ENCODE results near the gene KLRF2.

DNA sequence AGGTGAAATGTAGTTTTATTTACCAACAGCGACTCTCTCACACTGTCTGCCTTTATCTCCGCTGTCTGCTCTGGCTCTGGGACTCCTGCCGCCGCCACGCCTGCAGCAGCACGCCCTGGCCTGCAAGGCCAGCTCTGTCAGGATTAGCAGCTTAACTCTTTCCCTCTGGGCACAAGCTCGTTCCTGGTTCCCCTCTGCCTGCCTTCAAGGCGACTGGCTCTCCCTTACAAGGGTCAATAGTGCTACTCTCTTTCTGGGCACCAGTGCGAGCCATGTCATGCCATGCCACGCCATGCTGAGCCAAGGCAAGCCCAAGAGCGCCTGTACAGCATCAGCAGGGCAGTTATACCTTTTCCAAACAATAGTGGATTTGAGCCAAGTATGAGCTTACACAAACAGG lies 8.5 kb upstream of the KLRF2 start:
- TF ChIP-seq EZH2 (IDR thresholded peaks at IDR 0.05; ENCODE audit: low read depth) (no peak), CTCF (conservative IDR thresholded peaks at IDR 0.05) (no peak)
